ENCODE data around the gene EPHA4.

Gene EPHA4

GRCh38 chr2:221392228-221392881 lies 179.7 kb downstream of the EPHA4 start:
- no peak for FAIRE-seq
- DNase-seq (ENCODE audit: insufficient read length, low spot score), result no peak

GRCh38 chr2:221390878-221391277 lies 181.2 kb downstream of the EPHA4 start:
- no peak for FAIRE-seq
- no peak for DNase-seq (ENCODE audit: insufficient read length, low spot score)
- TF ChIP-seq PAX5 (IDR thresholded peaks at IDR 0.05; ENCODE audit: insufficient read depth, low read length, severe bottlenecking) (no peak), POU2F2 (IDR thresholded peaks at IDR 0.05; ENCODE audit: low read depth, low read length) (no peak), POLR2A (IDR thresholded peaks at IDR 0.05; ENCODE audit: low read depth, low read length) (no peak), TAF1 (IDR thresholded peaks at IDR 0.05; ENCODE audit: low read depth, low read length) (no peak), POLR2AphosphoS5 (IDR thresholded peaks at IDR 0.05; ENCODE audit: low read depth, low read length) (no peak), SPI1 (IDR thresholded peaks at IDR 0.05; ENCODE audit: low read depth, low read length) (no peak)

More at GRCh38 chr2:221392228-221392881, 179.7 kb downstream of the EPHA4 start:
- TF ChIP-seq POLR2A (IDR thresholded peaks at IDR 0.05; ENCODE audit: low read depth, low read length), result no peak
- TF ChIP-seq POLR2AphosphoS5 (IDR thresholded peaks at IDR 0.05; ENCODE audit: low read depth, low read length), result no peak
- no peak for TF ChIP-seq POU2F2 (IDR thresholded peaks at IDR 0.05; ENCODE audit: low read depth, low read length)
- no peak for TF ChIP-seq PAX5 (IDR thresholded peaks at IDR 0.05; ENCODE audit: insufficient read depth, low read length, severe bottlenecking)

- DNase-seq (ENCODE audit: insufficient read length, low spot score), result no peak
- TF ChIP-seq SPI1 (IDR thresholded peaks at IDR 0.05; ENCODE audit: low read depth, low read length), result no peak
- TF ChIP-seq TAF1 (IDR thresholded peaks at IDR 0.05; ENCODE audit: low read depth, low read length), result no peak
- no peak for TF ChIP-seq POLR2AphosphoS5 (IDR thresholded peaks at IDR 0.05; ENCODE audit: low read depth, low read length)
- TF ChIP-seq POU2F2 (IDR thresholded peaks at IDR 0.05; ENCODE audit: low read depth, low read length), result no peak
- no peak for TF ChIP-seq POLR2A (IDR thresholded peaks at IDR 0.05; ENCODE audit: low read depth, low read length)
- no peak for TF ChIP-seq PAX5 (IDR thresholded peaks at IDR 0.05; ENCODE audit: insufficient read depth, low read length, severe bottlenecking)
- no peak for FAIRE-seq
These were observed 182.2 kb downstream of the EPHA4 start for GRCh38 chr2:221389904-221390303.

- FAIRE-seq (no peak), DNase-seq (ENCODE audit: insufficient read length, low spot score) (no peak)
- TF ChIP-seq TAF1 (IDR thresholded peaks at IDR 0.05; ENCODE audit: low read depth, low read length) (no peak), PAX5 (IDR thresholded peaks at IDR 0.05; ENCODE audit: insufficient read depth, low read length, severe bottlenecking) (no peak), POU2F2 (IDR thresholded peaks at IDR 0.05; ENCODE audit: low read depth, low read length) (no peak), POLR2A (IDR thresholded peaks at IDR 0.05; ENCODE audit: low read depth, low read length) (no peak), SPI1 (IDR thresholded peaks at IDR 0.05; ENCODE audit: low read depth, low read length) (no peak), POLR2AphosphoS5 (IDR thresholded peaks at IDR 0.05; ENCODE audit: low read depth, low read length) (no peak)
These were observed 182.7 kb downstream of the EPHA4 start for GRCh38 chr2:221389421-221389820.

- TF ChIP-seq POU2F2 (IDR thresholded peaks at IDR 0.05; ENCODE audit: low read depth, low read length) (no peak), TAF1 (IDR thresholded peaks at IDR 0.05; ENCODE audit: low read depth, low read length) (no peak), SPI1 (IDR thresholded peaks at IDR 0.05; ENCODE audit: low read depth, low read length) (no peak), POLR2AphosphoS5 (IDR thresholded peaks at IDR 0.05; ENCODE audit: low read depth, low read length) (no peak), POLR2A (IDR thresholded peaks at IDR 0.05; ENCODE audit: low read depth, low read length) (no peak), PAX5 (IDR thresholded peaks at IDR 0.05; ENCODE audit: insufficient read depth, low read length, severe bottlenecking) (no peak)
- no peak for DNase-seq (ENCODE audit: insufficient read length, low spot score)
- no peak for FAIRE-seq
These were observed 183.2 kb downstream of the EPHA4 start for GRCh38 chr2:221388891-221389290.

- no peak for DNase-seq (ENCODE audit: insufficient read length, low spot score)
- FAIRE-seq, result no peak
- TF ChIP-seq SPI1 (IDR thresholded peaks at IDR 0.05; ENCODE audit: low read depth, low read length) (no peak), POU2F2 (IDR thresholded peaks at IDR 0.05; ENCODE audit: low read depth, low read length) (no peak), POLR2AphosphoS5 (IDR thresholded peaks at IDR 0.05; ENCODE audit: low read depth, low read length) (no peak), TAF1 (IDR thresholded peaks at IDR 0.05; ENCODE audit: low read depth, low read length) (no peak), POLR2A (IDR thresholded peaks at IDR 0.05; ENCODE audit: low read depth, low read length) (no peak), PAX5 (IDR thresholded peaks at IDR 0.05; ENCODE audit: insufficient read depth, low read length, severe bottlenecking) (no peak)
These were observed 186.4 kb downstream of the EPHA4 start for GRCh38 chr2:221385716-221386115.

GRCh38 chr2:221381928-221382488 lies 190.1 kb downstream of the EPHA4 start:
- FAIRE-seq (no peak), DNase-seq (ENCODE audit: insufficient read length, low spot score) (no peak)
- TF ChIP-seq TAF1 (IDR thresholded peaks at IDR 0.05; ENCODE audit: low read depth, low read length) (no peak), POLR2A (IDR thresholded peaks at IDR 0.05; ENCODE audit: low read depth, low read length) (no peak), POU2F2 (IDR thresholded peaks at IDR 0.05; ENCODE audit: low read depth, low read length) (no peak)

- DNase-seq (ENCODE audit: insufficient read length, low spot score) (no peak), FAIRE-seq (no peak)
- TF ChIP-seq SPI1 (IDR thresholded peaks at IDR 0.05; ENCODE audit: low read depth, low read length) (no peak), PAX5 (IDR thresholded peaks at IDR 0.05; ENCODE audit: insufficient read depth, low read length, severe bottlenecking) (no peak), POLR2AphosphoS5 (IDR thresholded peaks at IDR 0.05; ENCODE audit: low read depth, low read length) (no peak), TAF1 (IDR thresholded peaks at IDR 0.05; ENCODE audit: low read depth, low read length) (no peak), POLR2A (IDR thresholded peaks at IDR 0.05; ENCODE audit: low read depth, low read length) (no peak)
These were observed 191.4 kb downstream of the EPHA4 start for GRCh38 chr2:221380686-221381085.

- no peak for TF ChIP-seq POLR2AphosphoS5 (IDR thresholded peaks at IDR 0.05; ENCODE audit: low read depth, low read length)
- no peak for TF ChIP-seq TAF1 (IDR thresholded peaks at IDR 0.05; ENCODE audit: low read depth, low read length)
- no peak for TF ChIP-seq PAX5 (IDR thresholded peaks at IDR 0.05; ENCODE audit: insufficient read depth, low read length, severe bottlenecking)
- TF ChIP-seq POLR2A (IDR thresholded peaks at IDR 0.05; ENCODE audit: low read depth, low read length), result no peak
- no peak for TF ChIP-seq SPI1 (IDR thresholded peaks at IDR 0.05; ENCODE audit: low read depth, low read length)
- TF ChIP-seq POU2F2 (IDR thresholded peaks at IDR 0.05; ENCODE audit: low read depth, low read length), result no peak
- DNase-seq (ENCODE audit: insufficient read length, low spot score) (no peak), FAIRE-seq (no peak)
These were observed 192.0 kb downstream of the EPHA4 start for GRCh38 chr2:221380062-221380461.

GRCh38 chr2:221377597-221377996 lies 194.5 kb downstream of the EPHA4 start:
- FAIRE-seq, result no peak
- TF ChIP-seq POLR2AphosphoS5 (IDR thresholded peaks at IDR 0.05; ENCODE audit: low read depth, low read length) (no peak), TAF1 (IDR thresholded peaks at IDR 0.05; ENCODE audit: low read depth, low read length) (no peak), SPI1 (IDR thresholded peaks at IDR 0.05; ENCODE audit: low read depth, low read length) (no peak), POU2F2 (IDR thresholded peaks at IDR 0.05; ENCODE audit: low read depth, low read length) (no peak)
- no peak for DNase-seq (ENCODE audit: insufficient read length, low spot score)
